SK-MEL-5 (cell line): Measurements from ENCODE around the gene DIP2A. TPM values are rescaled to one million over a fixed set of nuclear protein-coding genes. Genes with fewer than 3 reads are reported as not detected.

ENCODE experiments used
- DNase-seq: peaks from one replicate; pipeline ENCODE4 v3.0.0-alpha.2; 2016; ENCODE audit warnings: low read depth, low spot score
- in situ Hi-C: cut with HindIII; loops from 2 replicates; pipeline ENCODE4 v1.10.0; 2016; ENCODE audit warnings: low sequenced_read_pairs, high pct_unique_total_duplicates, low pct_unique_long_range_greater_than_20kb
- total RNA-seq: library from RNA; depleted of rRNA; stranded (reverse); fragments of >200 nt; shearing (Covaris generic); gene quantifications from 2 replicates; pipeline ENCODE4 v1.2.3, GENCODE V29; 2014

The DIP2A gene
- total RNA-seq, 1 experiment from 2014 or later = 8.7 TPM

DNA sequence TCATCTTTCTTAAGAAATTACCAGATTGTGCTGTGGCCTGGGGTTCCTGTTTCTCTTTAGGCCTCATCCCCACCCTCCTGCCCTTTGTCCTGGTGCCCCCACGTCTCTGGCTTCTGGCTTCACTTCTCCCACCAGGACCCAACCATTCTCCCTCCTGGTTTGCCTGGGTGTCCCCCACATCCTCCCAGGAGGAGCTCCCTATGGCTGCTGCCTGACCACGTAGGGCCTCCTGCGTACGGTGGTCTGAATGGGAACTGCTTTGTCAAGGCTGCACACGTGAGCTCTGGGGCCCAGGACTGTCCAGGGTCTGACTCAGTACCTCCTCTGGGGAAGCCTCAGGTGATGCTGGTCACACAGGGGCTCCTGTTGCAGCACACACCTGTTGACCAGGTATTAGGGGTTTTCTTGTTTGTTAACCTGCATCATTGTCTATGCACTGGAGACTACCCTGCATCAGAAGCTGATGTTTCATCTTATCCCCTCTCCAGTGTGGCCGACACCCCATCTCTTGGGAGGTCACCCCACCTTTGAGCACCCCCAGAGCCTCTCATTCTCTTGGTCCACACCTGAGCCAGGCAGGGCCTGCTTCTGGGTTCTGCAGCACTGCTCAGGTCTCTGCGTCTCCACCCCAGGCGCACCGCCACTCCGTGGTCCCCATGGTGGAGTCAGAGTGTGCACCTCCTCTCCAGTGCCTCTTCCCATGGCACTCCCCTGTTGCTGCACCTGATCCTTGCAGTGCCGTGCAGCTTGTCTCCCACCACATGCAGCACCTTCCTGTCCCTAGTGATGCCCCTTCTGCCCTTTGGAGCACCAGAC is 80.4 kb downstream of the DIP2A start:
- no peak for DNase-seq

DNA sequence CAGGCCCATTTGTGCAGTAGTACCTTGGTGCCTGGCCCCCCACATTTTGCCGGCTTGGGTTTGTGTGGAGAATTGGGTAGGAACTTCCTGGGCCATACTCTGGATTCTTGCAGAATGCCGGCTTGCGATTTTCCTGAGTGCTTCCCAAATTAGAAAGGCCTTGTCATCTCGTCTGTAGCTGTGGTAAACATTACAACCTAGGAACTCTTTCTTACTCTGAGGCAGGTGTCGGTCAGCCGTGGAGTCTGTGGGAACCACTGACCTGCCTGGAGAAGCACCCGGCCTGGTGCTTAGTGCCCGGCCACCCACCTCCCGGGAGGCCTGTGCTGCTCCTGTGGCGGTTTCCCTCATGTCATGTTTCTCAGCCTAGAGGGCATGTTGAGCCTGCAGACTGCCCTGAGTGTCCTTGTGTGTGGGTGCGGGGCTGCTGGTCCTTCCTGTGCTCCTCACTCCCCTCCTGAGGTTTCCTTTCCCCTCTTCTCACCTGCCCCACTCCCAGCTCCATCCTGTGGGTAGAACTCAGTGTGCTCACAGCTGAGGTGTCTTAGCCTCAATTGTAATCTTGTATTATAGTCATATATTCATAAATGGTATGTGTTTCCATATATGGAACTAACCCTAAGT is 81.5 kb downstream of the DIP2A start:
- DNase-seq = no peak
- in situ Hi-C loops = no loop called here

More for the DNA sequence above, 80.4 kb downstream of the DIP2A start:
- in situ Hi-C loops = no loop called here

DNA sequence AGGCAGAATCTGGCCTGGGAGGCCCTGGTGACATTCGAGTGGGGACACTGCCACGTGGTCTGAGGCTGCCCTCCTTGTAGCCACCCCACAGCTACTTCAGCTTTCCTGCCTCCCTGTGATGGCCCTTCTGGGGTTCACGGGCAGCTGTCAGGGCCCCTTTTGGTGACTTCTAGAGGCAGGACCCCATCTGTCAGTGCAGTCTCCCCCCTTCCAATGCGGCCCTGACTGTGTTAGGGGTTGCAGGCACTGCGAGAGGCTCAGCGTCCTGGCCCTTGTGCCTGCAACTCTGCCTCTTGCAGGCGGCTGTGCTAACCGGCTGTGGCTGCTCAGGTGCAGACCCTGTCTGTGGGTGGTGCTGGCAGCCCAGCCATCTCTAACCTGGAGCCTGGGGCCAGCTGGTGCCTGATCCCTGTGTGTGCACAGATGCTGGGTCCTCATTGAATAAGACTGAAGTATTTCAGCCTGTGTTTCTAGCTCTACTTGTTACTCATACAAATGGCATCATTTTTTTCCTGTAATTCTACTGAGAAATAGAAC is 84.0 kb downstream of the DIP2A start:
- in situ Hi-C loops = no loop called here
- no peak for DNase-seq

DNA sequence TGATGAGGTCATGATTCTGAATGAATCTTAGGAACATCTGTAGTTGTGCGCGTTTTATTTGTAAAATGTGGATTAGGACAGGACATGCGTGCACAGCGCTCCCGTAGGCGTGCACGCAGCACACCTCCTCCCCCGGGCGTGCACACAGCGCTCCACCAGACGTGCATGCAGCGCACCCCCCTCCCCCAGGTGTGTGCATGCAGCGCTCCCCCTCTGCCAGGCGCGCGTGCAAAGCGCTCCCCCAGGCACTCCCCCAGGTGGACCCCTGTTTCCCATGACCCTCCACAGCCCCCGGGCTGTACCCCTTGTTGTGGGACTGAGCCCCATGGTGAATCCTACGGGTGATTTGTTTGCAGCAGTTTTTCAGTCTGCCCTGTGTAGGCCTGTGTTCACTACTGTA is 84.6 kb downstream of the DIP2A start:
- in situ Hi-C loops = no loop called here
- DNase-seq = no peak

DNA sequence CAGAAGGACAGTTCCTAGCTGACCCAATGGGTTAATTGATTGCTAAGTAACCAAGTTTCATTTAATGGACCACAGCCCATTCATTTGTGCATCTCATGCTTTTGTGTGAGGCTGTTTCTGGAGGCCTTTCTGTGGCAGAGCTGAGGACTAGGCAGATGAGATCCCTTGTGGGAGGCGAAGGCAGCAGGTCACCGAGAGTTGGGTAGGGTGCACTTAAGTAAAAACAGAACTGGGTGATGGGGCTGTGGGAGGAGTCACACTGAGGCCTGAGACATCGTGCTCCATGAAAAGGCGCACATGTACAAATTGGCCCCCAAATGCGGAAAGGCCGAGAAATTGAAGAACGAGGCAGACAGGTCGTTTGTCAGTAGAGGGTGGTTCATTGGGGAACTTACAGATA is 85.3 kb downstream of the DIP2A start:
- in situ Hi-C loops = no loop called here
- DNase-seq = no peak

DNA sequence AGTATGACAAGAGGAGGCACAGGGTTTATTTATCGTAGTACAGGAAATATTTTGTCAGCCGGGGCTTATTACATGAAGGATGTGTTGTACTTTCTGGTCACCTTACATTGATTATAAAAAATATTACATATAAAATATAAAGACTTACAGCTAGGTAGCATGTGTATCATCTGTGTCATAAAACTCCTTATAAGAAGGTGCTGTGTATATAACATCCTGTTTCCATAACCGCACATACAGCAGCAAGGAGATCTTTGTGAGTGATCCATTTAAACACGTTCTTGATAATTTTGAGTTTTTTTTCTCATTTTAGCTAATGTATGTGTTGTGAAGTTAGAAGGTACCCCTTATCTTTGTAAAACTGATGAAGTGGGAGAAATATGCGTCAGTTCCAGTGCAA is 86.1 kb downstream of the DIP2A start:
- DNase-seq = no peak
- in situ Hi-C loops = no loop called here

DNA sequence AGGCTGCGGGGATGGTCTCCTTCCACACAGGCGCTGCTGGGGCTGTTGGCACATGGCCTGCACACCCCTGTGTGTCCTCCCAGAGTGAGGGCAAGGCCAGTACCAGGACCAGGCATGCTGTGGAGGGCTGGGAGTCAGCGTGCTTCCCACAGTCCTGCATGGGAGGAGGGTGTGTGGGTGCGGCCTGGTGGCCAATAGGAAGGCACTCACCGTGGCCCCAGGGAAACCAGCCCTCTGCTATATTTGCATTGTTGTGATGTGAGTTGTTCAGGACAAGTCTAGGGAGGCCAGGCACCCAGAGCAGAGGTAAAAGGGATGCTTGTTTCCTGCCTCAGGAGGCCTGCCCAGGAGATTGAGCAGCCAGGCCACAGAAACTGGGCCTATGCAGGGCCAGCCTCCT is 86.7 kb downstream of the DIP2A start:
- in situ Hi-C loops = no loop called here

DNA sequence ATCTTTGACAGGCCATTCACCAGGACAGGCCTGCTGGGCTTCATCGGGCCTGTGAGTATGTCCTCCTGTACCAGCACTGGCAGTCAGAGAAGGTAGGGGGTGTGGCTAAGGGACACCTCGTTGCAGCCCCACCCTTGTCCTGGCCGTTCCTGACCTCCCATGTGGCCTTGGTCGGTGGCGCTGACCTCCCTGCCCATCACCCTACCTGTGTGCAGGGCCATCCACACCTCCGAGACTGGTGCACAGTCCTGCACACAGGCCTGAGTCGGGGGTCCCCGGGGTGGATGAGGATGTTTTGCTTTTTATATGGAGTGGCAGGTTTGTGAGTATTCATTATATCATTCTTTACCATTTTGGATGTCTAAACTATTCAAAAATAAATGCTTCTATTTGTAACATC is 87.2 kb downstream of the DIP2A start:
- in situ Hi-C loops = no loop called here
- DNase-seq = no peak

More for the DNA sequence above, 86.7 kb downstream of the DIP2A start:
- no peak for DNase-seq

DNA sequence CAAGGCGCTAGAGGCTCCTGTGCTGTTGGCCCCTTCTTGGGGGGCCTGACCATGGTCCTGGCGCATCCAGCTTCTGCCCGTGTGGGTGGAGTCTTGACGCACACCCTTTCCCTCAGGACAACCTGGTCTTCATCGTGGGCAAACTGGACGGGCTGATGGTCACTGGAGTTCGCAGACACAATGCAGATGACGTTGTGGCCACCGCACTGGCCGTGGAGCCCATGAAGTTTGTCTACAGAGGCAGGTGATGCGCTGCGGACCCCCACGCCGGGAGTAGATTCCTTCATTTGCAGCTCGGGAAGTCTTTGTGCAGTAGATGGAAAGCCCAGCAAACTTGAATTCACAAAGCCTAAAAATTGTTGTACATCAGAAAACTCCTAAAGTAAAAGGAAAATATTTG is 88.1 kb downstream of the DIP2A start:
- DNase-seq = no peak
- in situ Hi-C loops = no loop called here

DNA sequence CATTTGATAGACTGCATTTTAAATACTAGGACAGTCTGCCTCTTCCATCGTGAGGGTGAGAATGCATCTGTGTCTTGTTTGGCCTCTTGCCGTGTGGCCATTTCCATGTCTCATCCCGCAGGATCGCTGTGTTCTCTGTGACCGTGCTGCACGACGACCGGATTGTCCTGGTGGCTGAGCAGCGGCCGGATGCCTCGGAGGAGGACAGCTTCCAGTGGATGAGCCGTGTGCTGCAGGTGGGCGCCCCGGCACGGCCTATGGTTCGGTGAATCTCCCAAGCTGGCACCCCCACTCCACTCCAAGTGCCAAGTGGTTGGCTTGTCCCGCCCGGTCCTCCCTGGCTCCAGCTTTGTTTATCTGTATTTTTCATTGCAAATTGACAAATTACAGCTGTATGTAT is 91.0 kb downstream of the DIP2A start:
- in situ Hi-C loops = no loop called here
- no peak for DNase-seq

DNA sequence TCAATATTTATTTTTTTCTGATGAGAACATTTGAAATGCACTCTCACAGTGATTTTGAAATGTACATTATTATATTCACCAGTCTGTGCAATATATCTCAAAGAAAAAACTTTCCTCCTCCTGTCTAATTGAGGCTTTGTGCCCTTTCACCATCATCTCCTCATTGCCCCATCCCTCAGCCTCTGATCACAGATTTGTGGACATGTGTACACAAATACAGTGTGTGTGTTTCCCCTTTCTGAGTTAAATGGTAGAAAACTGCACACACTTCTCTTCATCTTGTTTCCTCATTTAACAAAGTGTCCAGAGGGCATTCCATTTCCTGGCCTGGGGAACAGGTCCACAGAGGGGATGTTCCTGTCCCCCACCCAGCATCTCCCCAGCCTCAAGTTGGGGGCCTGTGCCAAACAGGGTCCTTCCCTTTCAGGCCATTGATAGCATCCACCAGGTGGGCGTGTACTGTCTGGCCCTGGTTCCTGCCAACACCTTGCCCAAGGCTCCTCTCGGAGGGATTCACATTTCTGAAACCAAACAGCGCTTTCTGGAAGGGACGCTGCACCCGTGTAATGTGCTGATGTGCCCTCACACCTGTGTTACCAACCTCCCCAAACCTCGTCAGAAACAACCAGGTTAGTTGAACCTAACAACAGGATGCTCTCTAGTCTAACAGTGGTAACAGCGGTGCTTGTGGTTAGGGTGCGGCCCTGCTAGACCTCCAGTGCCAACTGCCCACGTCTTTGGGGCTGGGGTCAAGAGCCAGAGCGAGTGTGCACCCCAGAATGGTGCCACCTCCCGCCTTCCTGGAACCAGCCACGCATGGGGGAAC is 91.6 kb downstream of the DIP2A start:
- DNase-seq = no peak
- in situ Hi-C loops = no loop called here

DNA sequence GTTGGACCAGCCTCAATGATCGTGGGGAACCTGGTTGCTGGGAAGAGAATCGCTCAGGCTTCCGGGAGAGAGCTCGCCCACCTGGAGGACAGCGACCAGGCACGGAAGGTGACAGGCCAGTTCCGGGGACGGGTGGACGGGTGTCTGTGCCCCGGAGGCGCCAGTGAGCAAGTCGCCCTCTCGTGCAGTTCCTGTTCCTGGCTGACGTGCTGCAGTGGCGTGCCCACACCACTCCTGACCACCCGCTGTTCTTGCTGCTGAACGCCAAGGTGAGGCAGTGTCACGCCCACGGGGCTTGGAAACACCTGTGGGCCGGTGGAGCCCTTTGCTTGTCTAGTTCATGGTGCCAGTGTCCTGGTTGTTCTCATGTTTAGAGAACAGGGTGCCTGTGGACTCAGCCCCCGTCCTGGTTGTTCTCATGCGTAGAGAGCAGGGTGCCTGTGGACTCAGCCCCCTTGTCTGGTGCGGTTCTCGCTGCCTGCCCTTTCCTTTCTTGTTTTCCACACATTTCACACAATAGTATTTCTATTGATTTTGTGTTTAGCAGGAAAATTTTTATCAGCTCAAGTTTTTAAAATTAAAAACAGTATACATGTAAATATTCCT is 93.0 kb downstream of the DIP2A start:
- DNase-seq = no peak
- in situ Hi-C loops = no loop called here

DNA sequence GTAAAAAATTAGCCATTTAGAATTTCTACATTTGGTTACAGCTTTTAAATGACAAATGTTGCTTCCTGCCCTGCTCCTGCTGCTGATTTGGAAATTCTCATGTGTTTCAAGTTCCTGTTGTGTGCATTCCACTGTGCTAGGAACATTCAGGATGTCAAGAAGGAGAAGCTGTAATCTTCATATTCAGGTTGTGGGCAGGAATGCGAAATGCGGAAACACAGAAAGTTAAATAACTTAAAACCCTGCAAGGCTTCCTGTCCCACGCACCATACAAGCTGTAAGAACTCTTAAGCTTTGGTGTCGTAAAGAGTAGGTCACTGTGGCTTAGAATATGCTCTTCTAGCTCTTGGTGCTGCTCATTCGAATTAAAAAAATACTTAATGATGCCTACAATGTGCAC is 93.6 kb downstream of the DIP2A start:
- DNase-seq = no peak
- in situ Hi-C loops = no loop called here

DNA sequence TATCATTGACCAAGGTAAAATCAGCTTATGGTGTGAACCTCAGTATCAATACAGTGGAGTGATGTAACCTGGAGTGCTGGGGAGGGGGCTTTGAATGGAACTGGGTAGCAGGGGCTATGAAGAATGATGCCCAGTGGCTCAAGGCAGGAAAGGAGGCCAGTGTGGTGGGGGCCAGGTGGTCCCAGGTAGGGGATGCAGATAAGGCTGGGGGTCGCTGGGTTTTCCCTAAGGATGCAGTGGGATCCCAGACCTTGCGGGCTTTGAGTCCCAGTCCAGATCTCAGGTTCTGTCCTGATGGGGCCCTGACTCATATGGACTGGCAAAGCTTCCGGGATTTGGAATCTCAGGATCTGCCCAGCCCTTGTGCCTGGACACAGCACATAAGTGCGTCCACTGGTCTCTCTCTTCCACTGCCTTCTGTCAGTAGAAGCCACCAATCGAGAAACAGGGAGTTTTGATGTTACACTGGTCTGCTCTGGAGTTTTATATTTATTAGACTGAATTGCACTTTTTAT is 94.2 kb downstream of the DIP2A start:
- DNase-seq = no peak
- in situ Hi-C loops = no loop called here

DNA sequence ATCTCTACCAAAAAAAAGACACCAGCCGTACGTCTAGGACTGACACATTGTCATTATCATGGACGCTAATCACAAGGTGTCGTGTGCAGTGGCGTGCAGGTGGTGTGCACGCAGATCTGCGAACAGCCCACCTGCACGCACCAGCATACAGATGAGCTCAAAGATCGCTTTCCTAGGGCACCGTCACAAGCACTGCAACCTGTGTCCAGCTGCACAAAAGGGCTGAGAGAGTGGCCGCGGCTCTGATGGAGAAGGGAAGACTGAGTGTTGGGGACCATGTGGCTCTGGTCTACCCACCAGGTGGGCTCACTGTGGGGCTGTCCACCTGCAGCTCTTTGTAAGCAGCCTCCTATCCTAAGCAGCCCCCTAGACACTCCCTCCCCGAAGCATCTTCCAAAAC is 95.3 kb downstream of the DIP2A start:
- in situ Hi-C loops = no loop called here
- DNase-seq = no peak

DNA sequence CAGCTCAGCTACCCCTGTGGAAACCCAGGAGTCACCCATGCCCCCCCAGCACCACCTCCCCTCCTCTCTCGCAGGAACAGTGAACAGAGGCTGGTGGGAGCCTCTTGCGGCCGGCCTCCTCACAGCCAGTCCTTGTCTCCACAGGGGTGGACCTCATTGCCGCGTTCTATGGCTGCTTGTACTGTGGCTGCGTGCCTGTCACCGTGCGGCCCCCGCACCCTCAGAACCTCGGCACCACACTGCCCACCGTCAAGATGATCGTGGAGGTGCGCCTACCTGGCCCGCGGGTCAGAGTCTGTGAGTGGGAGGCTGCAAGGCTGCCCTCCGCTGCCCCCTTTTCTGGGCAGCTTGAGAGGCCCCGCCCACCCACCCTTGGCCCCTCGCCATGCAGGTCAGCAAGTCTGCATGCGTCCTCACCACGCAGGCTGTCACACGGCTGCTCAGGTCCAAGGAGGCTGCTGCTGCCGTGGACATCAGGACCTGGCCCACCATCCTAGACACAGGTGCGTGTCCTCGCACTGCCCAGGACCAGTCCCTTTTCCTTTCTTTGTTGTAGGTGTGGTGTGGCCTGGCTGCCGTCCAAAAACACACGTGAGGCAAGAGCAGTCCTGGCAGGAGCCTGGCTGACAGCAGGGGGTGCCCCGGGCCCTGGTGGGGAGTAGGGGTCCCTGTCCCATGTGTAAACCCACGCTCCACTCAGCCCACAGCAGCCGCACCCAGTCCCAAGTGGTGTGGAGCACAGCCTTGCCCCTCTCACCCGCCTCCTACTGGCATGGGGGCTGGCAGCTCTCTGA is 95.9 kb downstream of the DIP2A start:
- DNase-seq = no peak
- in situ Hi-C loops = no loop called here

DNA sequence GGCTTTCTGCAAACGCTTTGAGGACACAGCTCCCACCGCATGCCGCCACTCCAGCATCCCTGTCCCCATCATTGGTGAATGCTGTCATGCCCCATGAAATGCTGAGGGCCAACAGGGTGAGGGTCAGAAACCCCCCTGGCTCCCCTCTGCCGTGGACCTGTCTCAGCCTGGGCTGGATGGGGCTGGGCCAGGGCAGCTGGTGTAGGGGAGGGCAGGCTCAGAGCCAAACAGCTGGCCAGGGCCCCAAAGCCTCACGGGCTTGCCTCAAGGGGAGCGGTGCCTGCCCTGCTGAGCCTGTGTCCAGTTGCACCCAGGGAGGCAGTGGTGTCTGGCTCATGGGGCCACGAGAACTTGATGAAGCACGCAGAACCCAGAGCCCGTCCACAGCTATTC is 96.5 kb downstream of the DIP2A start:
- DNase-seq = no peak
- in situ Hi-C loops = no loop called here
